K562 (cell line): ENCODE data around the gene GAL3ST1. TPM values are rescaled to one million over a fixed set of nuclear protein-coding genes. Genes with fewer than 3 reads are reported as not detected.
A peak's percentile ranks its signal among the peaks of the same experiment; 100 is the strongest.
"Not testable (repeated sequence)": the region's sequence is repeated elsewhere in the genome, so short reads cannot be mapped to it uniquely, and the experiment has no call there.

Experiments used
- ATAC-seq: fragments of 200-7000 bp; cut with Tn5 transposase; 3 replicates; pipeline ENCODE4 v1.9.1; 2020; ENCODE audit warnings: moderate library complexity
- BruUV-seq: library from RNA; stranded (reverse); fragments of 400-500 nt; replicated peaks from 2 replicates; lab custom pipeline; 2021; lab: Mats Ljungman, UMichigan
- CTCF ChIA-PET: fragments of 300-600 bp; formaldehyde crosslinking; extraction: SDS; loops from one replicate; lab custom pipeline; 2021; ENCODE audit warnings: low intra/inter-chr PET ratio; lab: Yijun Ruan, JAX
- POLR2A ChIA-PET: fragments of 300-600, 350-650 bp; sonication (Branson Sonifier 250); formaldehyde crosslinking; extraction: SDS; loops from one replicate; lab custom pipeline; 2021; ENCODE audit warnings: antibody characterized with exemption, inconsistent platforms; lab: Yijun Ruan, JAX
- DNase-seq, 4 experiments: peaks; one replicate each; pipeline versions ENCODE4 v3.0.0 to v3.0.0-alpha.2; 2011 to 2018; ENCODE audit warnings: low spot score in 3 of 4, mixed read lengths in 3 of 4; ENCODE audit errors: extremely low read depth in 1 of 4
- FAIRE-seq: peaks from 2 replicates; lab custom pipeline; 2011; peaks lifted over from hg19 to GRCh38; lab: Jason Lieb, UNC
- H2AFZ ChIP-seq: 2 replicates; pipeline ENCODE4 v1.6.0; 2011; ENCODE audit warnings: low read depth, low read length, control low read depth, inconsistent platforms
- H3K27ac ChIP-seq: fragments of 200-600 bp; 3 replicates; pipeline ENCODE4 v1.8.0; 2011; ENCODE audit warnings: low read depth, mild to moderate bottlenecking, control low read depth, inconsistent platforms, low read length, moderate library complexity, mixed read lengths; ENCODE audit errors: extremely low read depth
- H3K27me3 ChIP-seq, 2 experiments: fragments of 300-600 bp in 1 of 2; 2 replicates in 1 of 2; 3 replicates in 1 of 2; pipeline versions ENCODE4 v1.6.0 to v1.8.0; 2011; ENCODE audit warnings: inconsistent platforms in 2 of 2, low read length in 2 of 2, mild to moderate bottlenecking in 1 of 2, mixed read lengths in 1 of 2, moderate library complexity in 1 of 2; ENCODE audit not compliant: control insufficient read depth in 2 of 2, insufficient read depth in 2 of 2
- H3K36me3 ChIP-seq: fragments of 300-600 bp; 3 replicates; pipeline ENCODE4 v1.8.0; 2011; ENCODE audit warnings: mild to moderate bottlenecking, low read length, inconsistent platforms; ENCODE audit not compliant: control insufficient read depth, insufficient read depth
- H3K4me1 ChIP-seq, 2 experiments: fragments of 200-600 bp in 1 of 2; replicated peaks in 1 of 2; 2 replicates in 1 of 2; 3 replicates in 1 of 2; pipeline versions ENCODE4 v1.5.1 to v1.8.0; 2011; ENCODE audit warnings: inconsistent platforms in 2 of 2, low read length in 2 of 2, mild to moderate bottlenecking in 1 of 2, mixed read lengths in 1 of 2, moderate library complexity in 1 of 2; ENCODE audit not compliant: control insufficient read depth in 2 of 2, insufficient read depth in 2 of 2
- H3K4me2 ChIP-seq: 2 replicates; pipeline ENCODE4 v1.6.1; 2011; ENCODE audit warnings: low read length, control low read depth, inconsistent platforms, mixed read lengths; ENCODE audit not compliant: insufficient read depth
- H3K4me3 ChIP-seq: fragments of 200-600 bp; sonication (generic), shearing (Covaris generic); 2 replicates; pipeline ENCODE4 v1.5.1; 2016; ENCODE audit warnings: control low read depth, inconsistent platforms
- H3K79me2 ChIP-seq: fragments of 200-600 bp; 3 replicates; pipeline ENCODE4 v1.8.0; 2011; ENCODE audit warnings: low read length, inconsistent platforms; ENCODE audit not compliant: control insufficient read depth, insufficient read depth
- H3K9ac ChIP-seq, 2 experiments: 2 replicates each; pipeline versions ENCODE4 v1.6.0 to v1.6.1; 2011; ENCODE audit warnings: low read depth in 2 of 2, low read length in 2 of 2, control low read depth in 1 of 2, inconsistent platforms in 1 of 2, mild to moderate bottlenecking in 1 of 2, mixed read lengths in 1 of 2; ENCODE audit not compliant: insufficient read depth in 1 of 2
- H3K9me1 ChIP-seq: one replicate; pipeline ENCODE4 v1.6.0; 2011; ENCODE audit warnings: inconsistent platforms, mild to moderate bottlenecking, low read length, moderate library complexity; ENCODE audit not compliant: control insufficient read depth, insufficient read depth
- H3K9me3 ChIP-seq: replicated peaks from 2 replicates; pipeline ENCODE4 v1.5.1; 2011; ENCODE audit warnings: low read depth, low read length, inconsistent platforms; ENCODE audit not compliant: control insufficient read depth, insufficient read depth
- H4K20me1 ChIP-seq: replicated peaks from 2 replicates; pipeline ENCODE4 v1.6.1; 2011; ENCODE audit warnings: low read length, inconsistent platforms, mixed read lengths; ENCODE audit not compliant: control insufficient read depth, insufficient read depth
- CTBP1 ChIP-seq: fragments of 450-650 bp; IDR thresholded peaks from 2 replicates; pipeline ENCODE4 v1.6.1; 2016; ENCODE audit warnings: borderline replicate concordance
- POLR2H ChIP-seq: IDR thresholded peaks from 2 replicates; pipeline ENCODE4 v1.6.1; 2016; ENCODE audit warnings: missing genetic modification characterization, low read depth, mild to moderate bottlenecking, control low read depth, missing compliant biosample characterization, moderate library complexity
- ZNF121 ChIP-seq: sonication (generic); formaldehyde crosslinking; conservative IDR thresholded peaks from 2 replicates; pipeline ENCODE4 v1.8.0; 2022; ENCODE audit warnings: missing genetic modification reagents
- ZNF253 ChIP-seq: fragments of 250-450 bp; sonication (Bioruptor Pico); conservative IDR thresholded peaks from 2 replicates; pipeline ENCODE4 v1.6.1; 2021; ENCODE audit warnings: mild to moderate bottlenecking
- ZNF699 ChIP-seq: fragments of 250-450 bp; sonication (Bioruptor Pico); IDR thresholded peaks from 2 replicates; pipeline ENCODE4 v1.8.0; 2021; ENCODE audit warnings: mild to moderate bottlenecking, moderate library complexity; ENCODE audit not compliant: insufficient replicate concordance
- WGBS: fragments of 100-300 bp; shearing (Covaris generic); methylation state at CpG from one replicate; pipeline ENCODE4 v1.1.6; 2016; ENCODE audit warnings: low coverage, mixed read lengths; ENCODE audit not compliant: insufficient coverage; ENCODE audit errors: missing lambda C conversion rate; 5-methylcytosine and 5-hydroxymethylcytosine counted together
- in situ Hi-C: fragments of 300-500 bp; cut with MboI; formaldehyde crosslinking; loops from 4 replicates; pipeline ENCODE4 v1.15.0; 2018; ENCODE audit warnings: inconsistent platforms, mixed read lengths
- intact Hi-C: fragments of 100-400 bp; cut with micrococcal nuclease; formaldehyde crosslinking; loops from 2 replicates; pipeline ENCODE4 v1.14.2; 2022
- polyA plus RNA-seq, 8 experiments: library from polyadenylated mRNA; depleted of rRNA in 4 of 8; stranded (reverse) in 5 of 8; unstranded in 3 of 8; fragments of >200 nt; fragmentation: Nextera tagmentation in 2 of 8; fragmentation: Illumina TruSeq in 1 of 8; extraction: Ambion mirVana in 2 of 8; extraction: Trizol in 1 of 8; gene quantifications; 2 replicates each; pipeline versions ENCODE4 v1.2.1 to v1.2.3, GENCODE V29; 2011 to 2014; ENCODE audit warnings: inconsistent platforms in 1 of 8, missing spikeins in 1 of 8
- total RNA-seq, 7 experiments: library from RNA; depleted of rRNA in 6 of 7; stranded (reverse); fragments of >200 nt in 6 of 7; fragmentation: Illumina TruSeq in 2 of 7; extraction: Trizol in 2 of 7; gene quantifications; 2 replicates each; pipeline versions ENCODE4 v1.2.1 to v1.2.3, GENCODE V29; 2011 to 2021; ENCODE audit warnings: low replicate concordance in 1 of 7
- TF ChIP-seq, protein P1 (sequence below): fragments of 250-450 bp; sonication (Bioruptor Pico); IDR thresholded peaks from 2 replicates; pipeline ENCODE4 v1.4.0; 2020; ENCODE audit warnings: mild to moderate bottlenecking

The GAL3ST1 gene
- total and polyA plus RNA-seq, 9 of the 15 experiments (the other 6 are each of a cell fraction or from before 2014, with no cell fraction given) = 0.03 to 1.9 (median 0.33) TPM; not detected in 1

DNA sequence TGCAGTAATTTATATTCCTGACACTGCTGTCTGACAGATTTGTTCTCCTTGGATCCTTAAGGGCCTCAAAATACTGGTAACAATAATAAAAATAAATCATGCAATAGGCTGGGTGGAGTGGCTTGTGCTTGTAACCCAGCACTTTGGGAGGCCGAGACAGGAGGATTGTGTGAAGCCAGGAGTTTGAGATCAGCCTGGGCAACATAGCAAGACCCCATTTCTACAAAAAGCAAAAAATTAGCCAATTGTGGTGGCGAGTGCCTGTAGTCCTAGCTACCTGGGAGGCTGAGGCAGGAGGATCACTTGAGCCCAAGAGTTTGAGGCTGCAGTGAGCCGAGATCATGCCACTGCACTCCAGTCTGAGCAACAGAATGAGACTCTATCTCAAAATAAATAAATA, 22.7 kb downstream of the GAL3ST1 start:
- H3K9ac ChIP-seq, H4K20me1 ChIP-seq, H3K9me1 ChIP-seq, FAIRE-seq, H3K4me3 ChIP-seq, H3K36me3 ChIP-seq, H2AFZ ChIP-seq, CTCF ChIA-PET, H3K9me3 ChIP-seq, H3K27me3 ChIP-seq, H3K4me2 ChIP-seq, POLR2A ChIA-PET, H3K79me2 ChIP-seq, ATAC-seq, DNase-seq, intact Hi-C loops, H3K4me1 ChIP-seq, in situ Hi-C loops, H3K27ac ChIP-seq, BruUV-seq: not testable (repeated sequence)
- peak; percentile 58 for TF ChIP-seq ZNF121
- 16% methylated on average over 3 of the region's 3 CpGs for WGBS

DNA sequence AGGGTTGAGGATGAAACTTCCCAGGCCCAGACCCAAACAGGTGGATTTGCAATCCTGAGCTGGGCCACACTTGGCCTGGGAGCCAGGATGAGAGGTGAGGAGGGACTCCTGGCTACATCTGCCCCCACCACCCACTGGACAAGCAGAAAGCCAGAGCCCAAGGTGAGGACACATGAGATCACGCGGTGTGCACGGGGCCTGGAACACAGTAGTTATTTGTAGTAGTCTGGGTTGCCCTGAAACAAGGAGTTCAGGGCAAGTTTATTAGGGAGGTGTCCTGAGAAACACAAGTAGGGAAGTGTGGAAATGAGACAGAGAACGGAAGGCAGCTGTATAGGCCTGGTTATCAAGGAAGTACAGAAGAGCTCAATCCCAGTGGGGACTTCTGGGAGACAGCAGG, 27.3 kb downstream of the GAL3ST1 start:
- H3K27me3 ChIP-seq = no peaks in the 10 kb centered on the region
- no peaks in the 10 kb centered on the region for H3K9me1 ChIP-seq
- WGBS = 65% methylated on average over 4 of the region's 4 CpGs
- no peak overlapping the region for H3K9ac ChIP-seq
- TF ChIP-seq, protein P1, sequence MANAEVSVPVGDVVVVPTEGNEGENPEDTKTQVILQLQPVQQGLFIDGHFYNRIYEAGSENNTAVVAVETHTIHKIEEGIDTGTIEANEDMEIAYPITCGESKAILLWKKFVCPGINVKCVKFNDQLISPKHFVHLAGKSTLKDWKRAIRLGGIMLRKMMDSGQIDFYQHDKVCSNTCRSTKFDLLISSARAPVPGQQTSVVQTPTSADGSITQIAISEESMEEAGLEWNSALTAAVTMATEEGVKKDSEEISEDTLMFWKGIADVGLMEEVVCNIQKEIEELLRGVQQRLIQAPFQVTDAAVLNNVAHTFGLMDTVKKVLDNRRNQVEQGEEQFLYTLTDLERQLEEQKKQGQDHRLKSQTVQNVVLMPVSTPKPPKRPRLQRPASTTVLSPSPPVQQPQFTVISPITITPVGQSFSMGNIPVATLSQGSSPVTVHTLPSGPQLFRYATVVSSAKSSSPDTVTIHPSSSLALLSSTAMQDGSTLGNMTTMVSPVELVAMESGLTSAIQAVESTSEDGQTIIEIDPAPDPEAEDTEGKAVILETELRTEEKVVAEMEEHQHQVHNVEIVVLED (CRISPR knock-in tag) = no peak
- TF ChIP-seq ZNF699 (CRISPR knock-in tag) (no peak), CTBP1 (no peak), ZNF253 (CRISPR knock-in tag) (no peak), POLR2H (no peak)
- ATAC-seq (no peak), FAIRE-seq (no peak), DNase-seq (no peak)
- H3K27ac ChIP-seq = no peak overlapping the region
- no peak overlapping the region for H3K4me3 ChIP-seq
- peaks cover 6 to 10% of the 10 kb centered on the region in 2 experiments; a peak in 4 of 5 replicates for H3K4me1 ChIP-seq
- no peaks in the 10 kb centered on the region for H3K36me3 ChIP-seq
- no peak overlapping the region for H3K4me2 ChIP-seq
- BruUV-seq = no TSS peak
- intact Hi-C loops (no loop called here), in situ Hi-C loops (no loop called here)
- H3K9me3 ChIP-seq = no peaks in the 10 kb centered on the region
- peak overlapping the region; percentile 45 for H2AFZ ChIP-seq
- no peaks in the 10 kb centered on the region for H4K20me1 ChIP-seq
- POLR2A ChIA-PET = interaction anchor here (0.6 kb wide), 2 partner anchors 9 to 24 kb away, joined by 3 read pairs; no protein-coding TSS in a partner anchor
- H3K79me2 ChIP-seq = no peaks in the 10 kb centered on the region
- CTCF ChIA-PET = no interaction called here
